Measurements from ENCODE around the gene PLSCR5.

DNA sequence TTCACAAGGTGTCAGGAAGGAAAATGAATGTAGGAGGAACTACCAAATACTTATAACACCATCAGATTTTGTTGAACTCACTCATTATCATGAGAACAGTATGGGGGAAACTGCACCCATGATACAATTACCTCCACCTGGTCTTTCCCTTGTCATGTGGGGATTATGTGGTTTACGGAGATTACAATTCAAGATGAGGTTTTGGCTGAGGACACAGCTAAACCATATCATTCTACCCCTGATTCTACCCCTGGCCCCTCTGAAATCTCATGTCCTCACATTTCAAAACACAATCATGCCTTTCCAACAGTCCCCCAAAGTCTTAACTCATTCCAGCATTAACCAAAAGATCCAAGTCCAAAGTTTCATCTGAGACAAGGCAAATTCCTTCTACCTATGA lies 43.7 kb downstream of the PLSCR5 start:
- TF ChIP-seq, protein P1, sequence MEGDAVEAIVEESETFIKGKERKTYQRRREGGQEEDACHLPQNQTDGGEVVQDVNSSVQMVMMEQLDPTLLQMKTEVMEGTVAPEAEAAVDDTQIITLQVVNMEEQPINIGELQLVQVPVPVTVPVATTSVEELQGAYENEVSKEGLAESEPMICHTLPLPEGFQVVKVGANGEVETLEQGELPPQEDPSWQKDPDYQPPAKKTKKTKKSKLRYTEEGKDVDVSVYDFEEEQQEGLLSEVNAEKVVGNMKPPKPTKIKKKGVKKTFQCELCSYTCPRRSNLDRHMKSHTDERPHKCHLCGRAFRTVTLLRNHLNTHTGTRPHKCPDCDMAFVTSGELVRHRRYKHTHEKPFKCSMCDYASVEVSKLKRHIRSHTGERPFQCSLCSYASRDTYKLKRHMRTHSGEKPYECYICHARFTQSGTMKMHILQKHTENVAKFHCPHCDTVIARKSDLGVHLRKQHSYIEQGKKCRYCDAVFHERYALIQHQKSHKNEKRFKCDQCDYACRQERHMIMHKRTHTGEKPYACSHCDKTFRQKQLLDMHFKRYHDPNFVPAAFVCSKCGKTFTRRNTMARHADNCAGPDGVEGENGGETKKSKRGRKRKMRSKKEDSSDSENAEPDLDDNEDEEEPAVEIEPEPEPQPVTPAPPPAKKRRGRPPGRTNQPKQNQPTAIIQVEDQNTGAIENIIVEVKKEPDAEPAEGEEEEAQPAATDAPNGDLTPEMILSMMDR (IDR thresholded peaks at IDR 0.05), result no peak
- no peak for TF ChIP-seq POLR2A (IDR thresholded peaks at IDR 0.05)

All from lower leg skin (tissue), 3 donors.